Measurements from ENCODE around the gene STX4.
A peak's percentile ranks its signal among the peaks of the same experiment; 100 is the strongest.

The STX4 gene

GRCh38 chr16:31022544-31023251 is 10.7 kb upstream of the STX4 start:
- DNase-seq = peak; percentile 87

DNA sequence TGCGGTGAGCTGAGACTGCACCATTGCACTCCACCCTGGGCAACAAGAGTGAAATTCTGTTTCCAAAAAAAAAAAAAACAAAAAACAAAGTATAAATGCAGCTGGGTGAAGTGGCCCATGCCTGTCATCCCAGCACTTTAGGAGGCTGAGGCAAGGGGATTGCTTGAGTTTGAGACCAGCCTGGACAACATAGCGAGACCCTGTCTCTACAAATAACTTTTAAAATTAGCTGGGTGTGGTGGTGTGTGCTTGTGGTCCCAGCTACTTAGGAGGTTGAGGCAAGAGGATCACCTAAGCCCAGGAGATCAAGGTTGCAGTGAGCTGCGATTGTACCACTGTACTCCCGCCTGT is 10.1 kb upstream of the STX4 start:
- DNase-seq = no peak

GRCh38 chr16:31023627-31024226 is 9.6 kb upstream of the STX4 start:
- DNase-seq = no peak

DNA sequence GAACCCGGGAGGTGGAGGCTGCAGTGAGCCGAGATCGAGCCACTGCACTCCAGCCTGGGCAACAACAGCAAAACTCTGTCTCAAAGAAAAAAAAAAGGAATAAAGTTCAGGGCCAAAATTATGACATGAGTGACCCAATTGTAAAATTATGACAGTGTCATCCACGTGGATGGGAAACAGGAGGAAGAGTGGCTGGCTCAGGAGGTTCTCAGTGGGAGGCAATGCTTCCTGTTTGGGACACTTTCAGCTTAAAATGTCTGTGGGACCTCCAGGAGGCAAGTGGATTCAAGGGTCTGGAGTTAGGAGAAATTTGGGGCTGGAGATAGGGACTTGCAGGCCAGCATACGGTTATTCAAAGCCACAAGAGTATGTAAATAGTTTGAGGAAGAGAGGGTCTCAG is 8.0 kb upstream of the STX4 start:
- peak; percentile 92 for DNase-seq

DNA sequence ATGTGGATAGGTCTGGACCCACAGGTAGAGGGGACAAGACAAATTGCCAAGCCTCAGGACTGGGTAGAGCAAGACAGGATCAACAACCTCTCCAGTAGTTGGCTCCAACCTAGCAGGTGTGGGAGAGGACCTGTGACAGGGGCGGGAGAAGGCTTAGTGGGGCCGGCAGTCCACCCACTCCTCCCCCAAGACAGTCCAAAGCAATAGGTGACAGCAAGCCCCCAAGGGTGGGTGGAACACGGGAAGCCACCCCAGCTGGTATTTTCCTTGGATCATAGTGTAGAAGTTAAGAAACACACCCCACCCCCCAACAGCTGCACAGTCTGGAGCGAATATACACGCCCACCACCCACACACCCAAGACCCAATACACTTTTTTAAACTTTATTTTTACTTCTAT is 4.1 kb upstream of the STX4 start:
- DNase-seq = no peak

DNA sequence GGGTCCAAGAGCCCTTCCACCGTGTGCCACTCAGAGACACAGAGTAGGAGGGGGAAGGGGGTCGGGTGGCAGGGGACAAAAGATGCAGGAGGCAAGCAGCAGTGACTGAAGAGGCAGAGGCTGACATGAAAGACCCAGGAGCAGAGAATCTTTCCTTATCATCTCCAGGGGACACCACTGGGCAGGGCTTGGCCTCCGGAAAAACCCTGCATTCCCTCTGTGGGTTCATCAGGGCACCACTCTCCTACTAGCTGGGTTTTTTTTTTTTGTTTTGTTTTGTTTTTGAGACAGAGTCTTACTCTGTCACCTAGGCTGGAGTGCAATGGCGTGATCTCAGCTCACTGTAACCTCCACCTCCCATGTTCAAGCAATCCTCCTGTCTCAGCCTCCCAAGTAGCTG is 2.1 kb upstream of the STX4 start:
- no peak for DNase-seq

DNA sequence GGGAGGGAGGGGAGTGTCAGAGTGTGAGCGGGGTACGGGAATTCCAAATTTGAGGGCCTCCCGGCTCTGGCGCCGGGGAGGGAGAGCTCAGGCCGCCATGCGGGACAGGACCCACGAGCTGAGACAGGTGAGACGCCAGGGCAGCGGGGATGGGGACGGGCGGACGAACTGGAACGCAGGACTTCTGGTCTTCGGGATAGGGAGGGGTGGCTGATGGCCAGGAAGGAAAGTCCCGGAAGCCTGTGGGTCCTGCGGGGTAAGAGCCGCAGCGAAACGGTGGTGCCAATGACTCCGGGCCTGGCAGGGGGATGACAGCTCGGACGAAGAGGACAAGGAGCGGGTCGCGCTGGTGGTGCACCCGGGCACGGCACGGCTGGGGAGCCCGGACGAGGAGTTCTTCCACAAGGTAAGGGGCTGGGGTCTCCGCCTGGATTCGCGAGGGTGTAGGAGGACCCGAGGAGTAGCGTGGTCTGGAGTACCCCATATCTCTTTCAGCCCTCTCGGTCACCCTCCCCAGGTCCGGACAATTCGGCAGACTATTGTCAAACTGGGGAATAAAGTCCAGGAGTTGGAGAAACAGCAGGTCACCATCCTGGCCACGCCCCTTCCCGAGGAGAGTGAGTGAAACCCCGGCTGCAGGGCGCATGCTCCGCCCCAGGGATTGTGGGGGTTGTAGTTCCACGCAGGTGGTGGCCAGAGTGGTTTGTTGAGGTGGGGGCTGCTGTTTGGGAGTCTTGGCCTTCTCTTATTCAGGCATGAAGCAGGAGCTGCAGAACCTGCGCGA is 543 bp downstream of the STX4 start:
- peak; percentile 87 for DNase-seq

- DNase-seq = peak; percentile 68
Measured at GRCh38 chr16:31036691-31037090, 3.3 kb downstream of the STX4 start.

DNA sequence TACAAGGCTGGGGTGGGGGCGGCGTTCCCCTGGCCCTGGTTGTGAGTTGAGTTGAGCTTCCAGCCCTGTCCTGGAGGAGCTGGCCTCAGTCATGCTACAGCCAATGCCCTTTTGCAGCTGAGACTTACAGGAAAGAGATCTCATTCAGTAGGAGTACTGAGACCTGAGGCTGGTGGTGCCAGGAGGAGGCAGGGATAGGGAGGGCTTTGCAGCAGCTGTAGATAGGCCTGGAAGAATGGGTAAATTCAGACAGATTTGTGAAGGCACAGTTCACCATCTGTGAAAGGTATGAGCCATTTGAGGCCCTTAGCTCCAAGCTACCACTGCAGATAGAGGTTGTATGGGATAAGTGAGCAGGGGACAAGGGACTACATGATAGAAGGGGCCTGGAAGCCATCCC is 5.6 kb downstream of the STX4 start:
- DNase-seq = no peak

DNA sequence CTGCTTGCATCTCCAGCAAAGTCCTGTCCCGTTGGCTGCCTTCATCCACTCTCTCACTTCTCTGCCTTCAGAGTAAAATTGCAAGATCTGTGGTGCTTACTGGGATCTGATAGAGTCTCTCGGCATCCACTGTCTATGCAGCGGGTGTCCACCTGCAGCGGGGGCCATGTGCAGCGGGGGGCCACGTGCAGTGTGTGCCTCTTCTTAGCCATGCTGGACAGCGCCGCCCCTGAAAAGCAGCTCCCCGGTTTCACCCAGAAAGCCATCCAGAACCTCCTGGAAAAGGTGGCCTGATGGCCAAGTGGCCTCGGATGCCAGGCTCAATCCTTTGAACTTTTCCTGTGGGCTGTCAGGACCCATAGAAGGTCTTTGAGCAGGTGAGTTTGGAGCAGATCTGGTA is 9.5 kb downstream of the STX4 start:
- DNase-seq = no peak

- no peak for DNase-seq
Measured at GRCh38 chr16:31043352-31043751, 10.0 kb downstream of the STX4 start.

DNA sequence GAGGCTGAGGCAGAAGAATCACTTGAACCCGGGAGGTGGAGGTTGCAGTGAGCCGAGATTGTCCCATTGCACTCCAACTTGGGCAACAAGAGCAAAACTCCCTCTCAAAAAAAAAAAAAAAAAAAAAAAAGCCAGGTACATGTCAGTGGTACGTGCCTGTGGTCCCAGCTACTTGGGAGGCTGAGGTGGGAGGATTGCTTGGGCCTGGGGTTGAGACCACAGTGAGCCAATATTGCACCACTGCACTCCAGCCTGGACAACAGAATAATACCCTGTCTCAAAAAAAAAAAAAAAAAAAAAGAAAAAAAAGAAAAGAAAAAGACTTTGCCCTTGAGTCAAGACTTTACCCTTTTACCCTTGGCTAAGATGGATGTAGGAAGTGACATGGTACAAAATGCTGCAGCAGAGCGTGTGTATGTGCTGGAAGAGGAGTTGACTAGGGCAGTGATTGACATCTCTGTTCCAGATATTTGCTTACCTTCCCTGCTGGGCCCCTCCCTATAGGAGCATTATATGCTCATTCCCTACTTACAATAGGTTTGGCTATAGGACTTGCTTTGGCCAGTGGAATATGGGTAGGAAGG is 10.6 kb downstream of the STX4 start:
- DNase-seq = no peak

DNA sequence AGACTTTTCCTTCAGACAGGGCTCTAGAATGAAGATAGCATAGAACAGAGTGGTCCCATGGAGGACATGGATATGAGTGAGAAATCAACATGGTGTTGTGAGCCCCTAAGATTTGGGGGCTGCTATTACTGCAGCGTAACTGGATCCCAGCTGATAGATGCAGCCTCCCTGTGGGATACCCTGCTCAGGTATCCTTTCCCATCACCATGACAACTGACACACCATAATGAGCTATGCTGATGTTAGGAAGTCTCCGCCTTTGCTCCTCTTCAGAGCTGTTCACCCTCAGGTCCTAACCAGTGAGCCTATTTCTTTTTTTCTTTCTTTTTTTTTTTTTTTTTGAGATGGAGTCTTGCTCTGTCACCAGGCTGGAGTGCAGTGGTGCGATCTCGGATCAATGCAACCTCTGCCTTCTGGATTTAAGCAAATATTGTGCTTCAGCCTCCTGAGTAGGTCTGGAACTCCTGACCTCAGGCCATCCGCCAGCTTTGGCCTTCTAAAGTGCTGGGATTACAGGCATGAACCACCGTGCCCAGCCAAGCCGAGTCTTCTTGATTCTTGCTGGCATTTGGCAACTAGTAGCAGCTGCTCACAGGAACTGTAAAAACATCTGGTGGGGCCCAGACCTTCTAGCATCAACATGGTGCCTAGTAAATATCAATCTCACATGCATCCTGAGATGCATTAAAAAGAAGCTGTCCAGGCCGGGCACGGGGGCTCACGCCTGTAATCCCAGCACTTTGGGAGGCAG is 17.1 kb downstream of the STX4 start:
- DNase-seq = no peak

- DNase-seq = peak; percentile 94
Measured at GRCh38 chr16:31052114-31052513, 18.8 kb downstream of the STX4 start.

- DNase-seq = no peak
Measured at GRCh38 chr16:31055613-31056012, 22.3 kb downstream of the STX4 start.

DNA sequence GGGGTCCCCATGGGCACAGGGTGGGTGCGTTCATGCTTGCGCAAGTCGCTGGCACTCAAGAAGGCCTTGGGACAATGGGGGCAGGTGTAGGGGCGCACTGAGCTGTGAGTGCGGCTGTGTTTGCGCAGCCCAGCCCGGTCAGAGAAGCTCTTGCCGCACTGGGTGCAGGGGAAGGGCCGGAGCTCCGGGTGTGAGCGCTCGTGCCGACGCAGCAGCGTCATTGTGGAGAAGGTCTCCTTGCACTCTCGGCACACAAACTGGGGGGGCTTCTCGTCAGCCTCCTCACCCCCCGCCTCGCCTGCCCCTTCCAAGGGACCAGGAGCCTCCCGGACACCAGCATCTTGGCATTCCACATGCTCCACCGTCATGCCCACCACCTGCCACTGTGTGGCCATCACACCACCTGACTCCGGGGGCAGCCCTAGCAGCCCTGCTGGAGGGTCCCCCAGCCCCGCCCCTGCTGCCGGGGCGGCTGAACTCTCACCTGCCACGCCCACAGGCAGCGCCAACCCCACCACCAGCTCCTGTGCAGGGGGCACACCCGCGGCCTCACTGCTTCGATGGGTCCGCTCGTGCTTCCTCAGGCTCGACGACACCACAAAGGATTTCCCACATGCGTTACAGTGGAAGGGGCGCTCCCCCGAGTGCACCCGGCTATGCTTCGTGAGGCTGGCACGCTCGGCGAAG is 27.9 kb downstream of the STX4 start:
- no peak for DNase-seq

- no peak for DNase-seq
Measured at GRCh38 chr16:31061813-31062440, 28.6 kb downstream of the STX4 start.

- no peak for DNase-seq
Measured at GRCh38 chr16:31063495-31063842, 30.1 kb downstream of the STX4 start.

- DNase-seq = no peak
Measured at GRCh38 chr16:31063843-31064611, 30.7 kb downstream of the STX4 start.

DNA sequence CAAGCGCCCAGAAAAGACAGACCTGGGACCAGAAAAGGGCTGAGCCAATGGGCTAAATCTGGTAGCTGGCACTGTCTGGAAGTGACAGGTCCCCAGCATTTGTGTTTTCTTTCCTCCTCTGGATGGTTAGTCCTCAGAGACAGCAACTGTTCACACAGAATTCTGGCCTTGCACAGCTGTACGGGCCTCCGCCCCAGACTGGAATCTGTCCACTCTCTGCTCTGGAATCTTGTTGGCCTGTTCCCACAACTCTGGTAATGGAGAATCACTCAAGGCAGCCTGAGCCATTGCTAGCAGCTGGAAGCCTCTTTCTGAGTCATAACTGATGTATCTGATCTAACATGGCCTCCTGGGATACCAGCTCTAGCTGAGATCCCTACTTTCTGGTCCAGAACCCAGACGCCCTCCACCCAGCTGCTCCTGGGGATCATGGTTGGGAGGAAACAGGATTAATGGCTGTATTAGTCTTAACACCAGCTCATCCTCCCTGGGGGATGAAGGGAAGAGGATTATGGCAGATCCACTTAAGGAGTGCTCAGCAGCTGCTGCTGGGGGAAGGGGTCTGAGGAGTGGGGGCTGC is 31.6 kb downstream of the STX4 start:
- DNase-seq = no peak

- no peak for DNase-seq
Measured at GRCh38 chr16:31067342-31067741, 34.0 kb downstream of the STX4 start.

All from inflammatory macrophage treated with lipopolysaccharide for 4 hours (primary cell).